IMR-90 (cell line): ENCODE data around the gene ME3. TPM values are rescaled to one million over a fixed set of nuclear protein-coding genes. Genes with fewer than 3 reads are reported as not detected.

ENCODE experiments used
- ATAC-seq: fragments of 200-7000 bp; cut with Tn5 transposase; 2 replicates; pipeline ENCODE4 v1.9.1; 2020; ENCODE audit warnings: low read depth, mild to moderate bottlenecking, moderate library complexity
- BruUV-seq: library from RNA; stranded (reverse); fragments of 400-500 nt; replicated peaks from 2 replicates; lab custom pipeline; 2021; lab: Mats Ljungman, UMichigan
- CTCF ChIA-PET: fragments of 300-600 bp; formaldehyde crosslinking; extraction: SDS; loops from one replicate; lab custom pipeline; 2021; ENCODE audit warnings: antibody characterized with exemption; lab: Yijun Ruan, JAX
- POLR2A ChIA-PET: fragments of 300-600 bp; sonication (Branson Sonifier 250); formaldehyde crosslinking; loops from one replicate; lab custom pipeline; 2022; ENCODE audit warnings: antibody characterized with exemption; ENCODE audit not compliant: unreplicated experiment; lab: Charles Lee
- DNase-seq: peaks from one replicate; pipeline ENCODE4 v3.0.0; 2013
- H2AFZ ChIP-seq: replicated peaks from 2 replicates; pipeline ENCODE3; 2013; ENCODE audit warnings: low read length, mild to moderate bottlenecking; ENCODE audit not compliant: poor library complexity
- H2AK5ac ChIP-seq: 2 replicates; pipeline ENCODE4 v1.6.1; 2013; ENCODE audit warnings: low read depth, low read length, inconsistent platforms
- H2AK9ac ChIP-seq: replicated peaks from 2 replicates; pipeline ENCODE3; 2013; ENCODE audit warnings: mild to moderate bottlenecking, low read depth, low read length, moderate library complexity; ENCODE audit not compliant: poor library complexity
- H2BK120ac ChIP-seq: 2 replicates; pipeline ENCODE4 v1.6.1; 2013; ENCODE audit warnings: low read depth, low read length, inconsistent platforms
- H2BK15ac ChIP-seq: 3 replicates; pipeline ENCODE4 v1.6.1; 2013; ENCODE audit warnings: low read depth, low read length, inconsistent platforms
- H2BK20ac ChIP-seq: 2 replicates; pipeline ENCODE4 v1.6.1; 2013; ENCODE audit warnings: low read depth, mild to moderate bottlenecking, inconsistent platforms, low read length, moderate library complexity
- H2BK5ac ChIP-seq: 2 replicates; pipeline ENCODE4 v1.6.1; 2013; ENCODE audit warnings: mild to moderate bottlenecking, low read depth, low read length, inconsistent platforms; ENCODE audit not compliant: poor library complexity, severe bottlenecking
- H3K14ac ChIP-seq: replicated peaks from 2 replicates; pipeline ENCODE4 v1.6.1; 2013; ENCODE audit warnings: low read depth, low read length, inconsistent platforms
- H3K18ac ChIP-seq: 2 replicates; pipeline ENCODE4 v1.6.1; 2013; ENCODE audit warnings: low read depth, low read length, control low read depth
- H3K23ac ChIP-seq: 2 replicates; pipeline ENCODE4 v1.6.1; 2013; ENCODE audit warnings: low read depth, low read length, inconsistent platforms
- H3K27ac ChIP-seq: 2 replicates; pipeline ENCODE4 v1.5.1; 2013; ENCODE audit warnings: mild to moderate bottlenecking, control low read depth, low read length; ENCODE audit not compliant: insufficient read depth
- H3K27me3 ChIP-seq: 2 replicates; pipeline ENCODE4 v1.6.1; 2013; ENCODE audit warnings: low read length; ENCODE audit not compliant: control insufficient read depth, insufficient read depth
- H3K36me3 ChIP-seq: 2 replicates; pipeline ENCODE4 v1.6.1; 2013; ENCODE audit warnings: low read length, mixed read lengths; ENCODE audit not compliant: control insufficient read depth, insufficient read depth
- H3K4ac ChIP-seq: 2 replicates; pipeline ENCODE4 v1.6.1; 2013; ENCODE audit warnings: low read depth, low read length, inconsistent platforms
- H3K4me1 ChIP-seq: 2 replicates; pipeline ENCODE4 v1.6.1; 2013; ENCODE audit warnings: low read length, mixed read lengths; ENCODE audit not compliant: control insufficient read depth, insufficient read depth
- H3K4me2 ChIP-seq: 2 replicates; pipeline ENCODE4 v1.6.1; 2013; ENCODE audit warnings: low read depth, mild to moderate bottlenecking, control low read depth, low read length, moderate library complexity
- H3K4me3 ChIP-seq: 2 replicates; pipeline ENCODE4 v1.5.1; 2013; ENCODE audit warnings: low read depth, mild to moderate bottlenecking, control low read depth, low read length, moderate library complexity; ENCODE audit not compliant: insufficient read depth
- H3K56ac ChIP-seq: 2 replicates; pipeline ENCODE4 v1.6.1; 2013; ENCODE audit warnings: low read length, inconsistent platforms; ENCODE audit not compliant: insufficient read depth; ENCODE audit errors: extremely low read depth
- H3K79me1 ChIP-seq, 2 experiments: 2 replicates each; pipeline ENCODE4 v1.6.1; 2013; ENCODE audit warnings: low read length in 2 of 2, inconsistent platforms in 1 of 2, low read depth in 1 of 2
- H3K9ac ChIP-seq: 2 replicates; pipeline ENCODE4 v1.6.1; 2013; ENCODE audit warnings: low read depth, low read length, control low read depth
- H3K9me1 ChIP-seq: 2 replicates; pipeline ENCODE4 v1.6.1; 2013; ENCODE audit warnings: low read length, inconsistent platforms; ENCODE audit not compliant: insufficient read depth
- H3K9me3 ChIP-seq: 2 replicates; pipeline ENCODE4 v1.6.1; 2013; ENCODE audit warnings: low read length; ENCODE audit not compliant: control insufficient read depth, insufficient read depth
- H4K20me1 ChIP-seq: 2 replicates; pipeline ENCODE4 v1.6.1; 2013; ENCODE audit warnings: low read length, inconsistent platforms; ENCODE audit not compliant: insufficient read depth
- H4K5ac ChIP-seq: 2 replicates; pipeline ENCODE4 v1.6.1; 2013; ENCODE audit warnings: mild to moderate bottlenecking, low read depth, low read length, control low read depth
- H4K8ac ChIP-seq, 2 experiments: 2 replicates each; pipeline ENCODE4 v1.6.1; 2013; ENCODE audit warnings: low read depth in 2 of 2, low read length in 2 of 2, control low read depth in 1 of 2, inconsistent platforms in 1 of 2
- H4K91ac ChIP-seq: 2 replicates; pipeline ENCODE4 v1.6.1; 2013; ENCODE audit warnings: low read depth, low read length, inconsistent platforms; ENCODE audit not compliant: insufficient read depth
- BHLHE40 ChIP-seq: fragments of 150-350 bp; IDR thresholded peaks from 2 replicates; pipeline ENCODE4 v1.6.1; 2016; ENCODE audit warnings: mild to moderate bottlenecking, low read depth, low read length
- CEBPB ChIP-seq: IDR thresholded peaks from 2 replicates; pipeline ENCODE4 v1.6.1; 2012; ENCODE audit warnings: low read depth, low read length, improper control_type of control experiment
- FOS ChIP-seq: fragments of 150-350 bp; IDR thresholded peaks from 2 replicates; pipeline ENCODE4 v1.6.1; 2016; ENCODE audit warnings: low read depth, low read length
- MAFK ChIP-seq: IDR thresholded peaks from 2 replicates; pipeline ENCODE4 v1.6.1; 2012; ENCODE audit warnings: low read depth, low read length, improper control_type of control experiment
- NFE2L2 ChIP-seq: fragments of 150-350 bp; IDR thresholded peaks from 2 replicates; pipeline ENCODE4 v1.6.1; 2016; ENCODE audit warnings: low read depth, mild to moderate bottlenecking, low read length
- RAD21 ChIP-seq: IDR thresholded peaks from 2 replicates; pipeline ENCODE4 v1.6.1; 2012; ENCODE audit warnings: low read length, improper control_type of control experiment
- RFX5 ChIP-seq: IDR thresholded peaks from 2 replicates; pipeline ENCODE4 v1.8.0; 2012; ENCODE audit warnings: low read depth, mild to moderate bottlenecking, low read length, moderate library complexity
- dilution Hi-C: fragments of 300-500 bp; cut with HindIII; formaldehyde crosslinking; loops from one replicate; pipeline ENCODE4 v1.14.3; 2018; ENCODE audit warnings: low sequenced_read_pairs; ENCODE audit not compliant: unreplicated experiment
- in situ Hi-C: fragments of 300-500 bp; cut with MboI; formaldehyde crosslinking; loops from 3 replicates; pipeline ENCODE4 v1.14.3; 2019; ENCODE audit warnings: low sequenced_read_pairs, inconsistent platforms, mixed read lengths
- intact Hi-C: fragments of 100-400 bp; cut with micrococcal nuclease; formaldehyde crosslinking; loops from 2 replicates; pipeline ENCODE4 v1.10.0; 2022
- polyA plus RNA-seq, 3 experiments: library from polyadenylated mRNA; depleted of rRNA; stranded (reverse); fragments of >200 nt; gene quantifications; 2 replicates each; pipeline ENCODE4 v1.2.3, GENCODE V29; 2012; ENCODE audit warnings: low replicate concordance in 1 of 3
- total RNA-seq: library from RNA; depleted of rRNA; stranded (reverse); fragments of >200 nt; gene quantifications from 2 replicates; pipeline ENCODE4 v1.2.3, GENCODE V29; 2012
- TF ChIP-seq, protein P1 (sequence below): fragments of 150-350 bp; IDR thresholded peaks from 2 replicates; pipeline ENCODE4 v1.6.1; 2017; ENCODE audit warnings: mild to moderate bottlenecking, antibody characterized with exemption, low read length, low read depth
- TF ChIP-seq, protein P2 (sequence below): fragments of 150-350 bp; IDR thresholded peaks from 2 replicates; pipeline ENCODE4 v1.6.1; 2016; ENCODE audit warnings: low read depth, mild to moderate bottlenecking, low read length, moderate library complexity, borderline replicate concordance
- TF ChIP-seq, protein P3 (sequence below): conservative IDR thresholded peaks from 2 replicates; pipeline ENCODE4 v1.5.1; 2012; ENCODE audit warnings: mild to moderate bottlenecking, low read depth, low read length, improper control_type of control experiment

Gene ME3
- total and polyA plus RNA-seq, 2 of the 4 experiments (the other 2 are of a cell fraction), result 7.8 to 9.0 TPM

DNA sequence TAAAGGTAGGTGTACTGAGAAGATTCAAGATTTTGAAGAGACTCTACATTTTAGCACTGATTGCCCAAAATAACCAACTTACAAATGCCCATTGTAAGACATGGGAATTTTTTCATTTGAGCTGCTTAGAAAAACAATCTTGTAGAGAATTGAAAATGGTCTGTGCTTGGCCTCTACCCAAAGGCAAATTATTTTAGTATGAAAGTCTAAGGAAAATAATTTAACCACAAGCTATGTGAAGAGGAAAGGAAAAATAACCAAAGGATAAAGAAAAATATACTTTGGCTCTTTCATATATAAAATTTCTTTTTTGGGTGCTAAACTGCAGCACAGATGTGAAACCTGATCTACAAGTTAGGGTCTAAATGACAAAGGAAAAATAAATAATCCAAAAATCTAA is 54.9 kb downstream of the ME3 start:
- intact Hi-C loops, result no loop called here
- ChIA-PET CTCF (interaction anchor here (0.6 to 1.5 kb wide), 3 partner anchors 9 to 199 kb away, joined by 3 to 7 read pairs (median 3); no protein-coding TSS in a partner anchor), POLR2A (no interaction called here)
- H2BK5ac ChIP-seq, result no peak overlapping the region
- H3K9me1 ChIP-seq, result peaks cover 5% of the 10 kb centered on the region; the same call in 1 of the 2 replicates
- DNase-seq (peak; percentile 77), ATAC-seq (peak; percentile 68)
- no peak overlapping the region for H4K5ac ChIP-seq
- TF ChIP-seq RAD21 (no peak), BHLHE40 (no peak), NFE2L2 (no peak), MAFK (no peak), FOS (no peak), RFX5 (no peak), CEBPB (no peak)
- TF ChIP-seq, protein P1, sequence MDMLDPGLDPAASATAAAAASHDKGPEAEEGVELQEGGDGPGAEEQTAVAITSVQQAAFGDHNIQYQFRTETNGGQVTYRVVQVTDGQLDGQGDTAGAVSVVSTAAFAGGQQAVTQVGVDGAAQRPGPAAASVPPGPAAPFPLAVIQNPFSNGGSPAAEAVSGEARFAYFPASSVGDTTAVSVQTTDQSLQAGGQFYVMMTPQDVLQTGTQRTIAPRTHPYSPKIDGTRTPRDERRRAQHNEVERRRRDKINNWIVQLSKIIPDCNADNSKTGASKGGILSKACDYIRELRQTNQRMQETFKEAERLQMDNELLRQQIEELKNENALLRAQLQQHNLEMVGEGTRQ, result no peak
- TF ChIP-seq, protein P2, sequence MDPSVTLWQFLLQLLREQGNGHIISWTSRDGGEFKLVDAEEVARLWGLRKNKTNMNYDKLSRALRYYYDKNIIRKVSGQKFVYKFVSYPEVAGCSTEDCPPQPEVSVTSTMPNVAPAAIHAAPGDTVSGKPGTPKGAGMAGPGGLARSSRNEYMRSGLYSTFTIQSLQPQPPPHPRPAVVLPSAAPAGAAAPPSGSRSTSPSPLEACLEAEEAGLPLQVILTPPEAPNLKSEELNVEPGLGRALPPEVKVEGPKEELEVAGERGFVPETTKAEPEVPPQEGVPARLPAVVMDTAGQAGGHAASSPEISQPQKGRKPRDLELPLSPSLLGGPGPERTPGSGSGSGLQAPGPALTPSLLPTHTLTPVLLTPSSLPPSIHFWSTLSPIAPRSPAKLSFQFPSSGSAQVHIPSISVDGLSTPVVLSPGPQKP, result no peak
- TF ChIP-seq, protein P3, sequence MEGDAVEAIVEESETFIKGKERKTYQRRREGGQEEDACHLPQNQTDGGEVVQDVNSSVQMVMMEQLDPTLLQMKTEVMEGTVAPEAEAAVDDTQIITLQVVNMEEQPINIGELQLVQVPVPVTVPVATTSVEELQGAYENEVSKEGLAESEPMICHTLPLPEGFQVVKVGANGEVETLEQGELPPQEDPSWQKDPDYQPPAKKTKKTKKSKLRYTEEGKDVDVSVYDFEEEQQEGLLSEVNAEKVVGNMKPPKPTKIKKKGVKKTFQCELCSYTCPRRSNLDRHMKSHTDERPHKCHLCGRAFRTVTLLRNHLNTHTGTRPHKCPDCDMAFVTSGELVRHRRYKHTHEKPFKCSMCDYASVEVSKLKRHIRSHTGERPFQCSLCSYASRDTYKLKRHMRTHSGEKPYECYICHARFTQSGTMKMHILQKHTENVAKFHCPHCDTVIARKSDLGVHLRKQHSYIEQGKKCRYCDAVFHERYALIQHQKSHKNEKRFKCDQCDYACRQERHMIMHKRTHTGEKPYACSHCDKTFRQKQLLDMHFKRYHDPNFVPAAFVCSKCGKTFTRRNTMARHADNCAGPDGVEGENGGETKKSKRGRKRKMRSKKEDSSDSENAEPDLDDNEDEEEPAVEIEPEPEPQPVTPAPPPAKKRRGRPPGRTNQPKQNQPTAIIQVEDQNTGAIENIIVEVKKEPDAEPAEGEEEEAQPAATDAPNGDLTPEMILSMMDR, result no peak
- no peak overlapping the region for H3K4me3 ChIP-seq
- H4K8ac ChIP-seq, result no peak overlapping the region
- no peak overlapping the region for H4K91ac ChIP-seq
- peaks cover 9% of the 10 kb centered on the region for H3K4me1 ChIP-seq
- H3K56ac ChIP-seq, result no peak overlapping the region
- dilution Hi-C loops, result no loop called here
- no peak overlapping the region for H3K18ac ChIP-seq
- peaks cover 4% of the 10 kb centered on the region for H3K27me3 ChIP-seq
- no peaks in the 10 kb centered on the region for H3K79me1 ChIP-seq
- H3K36me3 ChIP-seq, result no peaks in the 10 kb centered on the region
- peaks cover 6% of the 10 kb centered on the region for H3K9me3 ChIP-seq
- no peak overlapping the region for H2BK15ac ChIP-seq
- no peak overlapping the region for H2BK20ac ChIP-seq
- H3K14ac ChIP-seq, result no peak overlapping the region
- H4K20me1 ChIP-seq, result no peaks in the 10 kb centered on the region
- no peak overlapping the region for H2AFZ ChIP-seq
- in situ Hi-C loops, result loop anchor here (25.0 kb wide), 1 partner anchor 670 kb away; no protein-coding TSS in a partner anchor
- no peak overlapping the region for H3K4ac ChIP-seq
- no TSS peak for BruUV-seq
- H3K9ac ChIP-seq, result no peak overlapping the region
- H3K4me2 ChIP-seq, result no peak overlapping the region
- H2BK120ac ChIP-seq, result no peak overlapping the region
- H2AK9ac ChIP-seq, result no peak overlapping the region
- H3K23ac ChIP-seq, result no peak overlapping the region
- H2AK5ac ChIP-seq, result no peak overlapping the region
- H3K27ac ChIP-seq, result no peak overlapping the region
